B cell (primary cell): ENCODE data around the gene AAR2. TPM values are rescaled to one million over a fixed set of nuclear protein-coding genes. Genes with fewer than 3 reads are reported as not detected.

ENCODE experiments used
- ATAC-seq: fragments of 200-7000 bp; cut with Tn5 transposase; one replicate; pipeline ENCODE4 v1.10.0; 2021; ENCODE audit warnings: low read depth, mild to moderate bottlenecking, moderate number of reproducible peaks, moderate library complexity
- CTCF ChIA-PET: fragments of 350-600 bp; sonication (Branson Sonifier 250); formaldehyde crosslinking; loops from one replicate; lab custom pipeline; 2021; ENCODE audit warnings: antibody characterized with exemption, inconsistent platforms; lab: Charles Lee
- POLR2A ChIA-PET: fragments of 350-600 bp; sonication (Branson Sonifier 250); formaldehyde crosslinking; loops from one replicate; lab custom pipeline; 2021; ENCODE audit warnings: antibody characterized with exemption; lab: Charles Lee
- DNase-seq: peaks from one replicate; pipeline ENCODE4 v3.0.0; 2013
- H2AFZ ChIP-seq: 2 replicates; pipeline ENCODE4 v1.6.1; 2012; ENCODE audit warnings: mild to moderate bottlenecking, low read depth, low read length; ENCODE audit not compliant: insufficient read depth, poor library complexity, severe bottlenecking
- H3K27ac ChIP-seq, 2 donors: 1 replicate in 1 of 2; 2 replicates in 1 of 2; pipeline ENCODE4 v1.5.1; 2012 to 2013; ENCODE audit warnings: low read length in 2 of 2, mild to moderate bottlenecking in 2 of 2, moderate library complexity in 1 of 2
- H3K27me3 ChIP-seq, 4 experiments: fragments of 200-600 bp in 1 of 4; sonication (generic) in 1 of 4; replicated peaks in 1 of 4; 1 replicate in 2 of 4; 2 replicates in 2 of 4; pipeline versions ENCODE4 v1.6.1 to v1.7.0; 2013 to 2016; ENCODE audit warnings: low read length in 3 of 4, mild to moderate bottlenecking in 2 of 4, mixed read lengths in 1 of 4, moderate library complexity in 1 of 4; ENCODE audit not compliant: insufficient read depth in 4 of 4, control insufficient read depth in 3 of 4; ENCODE audit errors: control extremely low read depth in 1 of 4
- H3K36me3 ChIP-seq, 2 experiments: replicated peaks in 1 of 2; 1 replicate in 1 of 2; 2 replicates in 1 of 2; pipeline versions ENCODE4 v1.6.1 to v1.7.1; 2013; ENCODE audit warnings: low read length in 1 of 2; ENCODE audit not compliant: insufficient read depth in 2 of 2, control insufficient read depth in 1 of 2; ENCODE audit errors: control extremely low read depth in 1 of 2, extremely low read depth in 1 of 2
- H3K4me1 ChIP-seq, 2 donors: fragments of 200-600 bp in 1 of 2; sonication (generic) in 1 of 2; 1 replicate in 1 of 2; 2 replicates in 1 of 2; pipeline versions ENCODE4 v1.5.1 to v1.6.1; 2013 to 2017; ENCODE audit warnings: low read length in 2 of 2; ENCODE audit not compliant: control insufficient read depth in 2 of 2, insufficient read depth in 2 of 2
- H3K4me2 ChIP-seq: replicated peaks from 2 replicates; pipeline ENCODE3; 2012; ENCODE audit warnings: mild to moderate bottlenecking, low read depth, low read length; ENCODE audit not compliant: poor library complexity, severe bottlenecking
- H3K4me3 ChIP-seq, 5 experiments: fragments of 200-600 bp in 1 of 5; sonication (generic) in 1 of 5; 1 replicate in 3 of 5; 2 replicates in 2 of 5; pipeline versions ENCODE4 v1.5.1 to v1.7.0; 2011 to 2016; ENCODE audit warnings: low read length in 4 of 5, mild to moderate bottlenecking in 4 of 5, low read depth in 2 of 5, control low read depth in 1 of 5, moderate library complexity in 1 of 5; ENCODE audit not compliant: insufficient read depth in 1 of 5; ENCODE audit errors: control extremely low read depth in 1 of 5, extremely low read depth in 1 of 5
- H3K79me2 ChIP-seq: fragments of 200-600 bp; sonication (generic); one replicate; pipeline ENCODE4 v1.6.0; 2016; ENCODE audit warnings: low read length; ENCODE audit not compliant: control insufficient read depth, insufficient read depth
- H3K9ac ChIP-seq: fragments of 200-600 bp; sonication (generic); 2 replicates; pipeline ENCODE4 v1.6.1; 2017; ENCODE audit warnings: mild to moderate bottlenecking, low read length, moderate library complexity
- H3K9me3 ChIP-seq, 3 donors: one replicate each; pipeline versions ENCODE4 v1.6.1 to v1.7.1; 2013; ENCODE audit warnings: low read length in 2 of 3; ENCODE audit not compliant: control insufficient read depth in 2 of 3, insufficient read depth in 1 of 3; ENCODE audit errors: control extremely low read depth in 1 of 3
- H4K20me1 ChIP-seq: 2 replicates; pipeline ENCODE4 v1.6.0; 2012; ENCODE audit warnings: mild to moderate bottlenecking, low read length; ENCODE audit not compliant: insufficient read depth, control insufficient read depth, poor library complexity, severe bottlenecking
- H3K27ac Mint-ChIP-seq: one replicate; pipeline ENCODE4 v1.8.0; 2021; ENCODE audit warnings: mixed read lengths
- H3K27me3 Mint-ChIP-seq: one replicate; pipeline ENCODE4 v1.8.0; 2021; ENCODE audit warnings: mixed read lengths
- H3K4me1 Mint-ChIP-seq: one replicate; pipeline ENCODE4 v1.8.0; 2021; ENCODE audit warnings: mixed read lengths
- H3K4me3 Mint-ChIP-seq: one replicate; pipeline ENCODE4 v1.8.0; 2021; ENCODE audit warnings: mixed read lengths
- H3K9me3 Mint-ChIP-seq: one replicate; pipeline ENCODE4 v1.8.0; 2022; ENCODE audit warnings: mixed read lengths; ENCODE audit not compliant: insufficient read depth
- EZH2 ChIP-seq: IDR thresholded peaks from 2 replicates; pipeline ENCODE4 v1.6.1; 2012; ENCODE audit warnings: borderline replicate concordance, low read depth, mild to moderate bottlenecking, moderate library complexity, low read length; ENCODE audit not compliant: insufficient read depth, poor library complexity, severe bottlenecking
- WGBS: methylation state at CpG from one replicate; pipeline ENCODE4 v1.1.5; 2013; ENCODE audit warnings: missing lambda C conversion rate; ENCODE audit not compliant: insufficient coverage; 5-methylcytosine and 5-hydroxymethylcytosine counted together
- intact Hi-C: fragments of 100-400 bp; cut with micrococcal nuclease; formaldehyde crosslinking; loops from one replicate; pipeline ENCODE4 v1.10.0; 2022
- polyA plus RNA-seq: library from polyadenylated mRNA; depleted of rRNA; stranded (reverse); fragments of >200 nt; gene quantifications from 2 replicates; pipeline ENCODE4 v1.2.3, GENCODE V29; 2012
- total RNA-seq, 2 donors: library from RNA; stranded (reverse); fragments of 120-200 nt in 1 of 2; gene quantifications; 1 replicate in 1 of 2; 2 replicates in 1 of 2; pipeline versions ENCODE4 v1.2.3 to v1.2.4, GENCODE V29; 2013 to 2022
- TF ChIP-seq, protein P1 (sequence below): fragments of 200-600 bp; IDR thresholded peaks from one replicate; pipeline ENCODE4 v1.8.0; 2022; ENCODE audit warnings: antibody characterized with exemption, mild to moderate bottlenecking

Gene AAR2
- total and polyA plus RNA-seq, 2 donors (not counting 1 experiment from before 2014, with no cell fraction given) = 10.3 to 21.3 TPM

DNA sequence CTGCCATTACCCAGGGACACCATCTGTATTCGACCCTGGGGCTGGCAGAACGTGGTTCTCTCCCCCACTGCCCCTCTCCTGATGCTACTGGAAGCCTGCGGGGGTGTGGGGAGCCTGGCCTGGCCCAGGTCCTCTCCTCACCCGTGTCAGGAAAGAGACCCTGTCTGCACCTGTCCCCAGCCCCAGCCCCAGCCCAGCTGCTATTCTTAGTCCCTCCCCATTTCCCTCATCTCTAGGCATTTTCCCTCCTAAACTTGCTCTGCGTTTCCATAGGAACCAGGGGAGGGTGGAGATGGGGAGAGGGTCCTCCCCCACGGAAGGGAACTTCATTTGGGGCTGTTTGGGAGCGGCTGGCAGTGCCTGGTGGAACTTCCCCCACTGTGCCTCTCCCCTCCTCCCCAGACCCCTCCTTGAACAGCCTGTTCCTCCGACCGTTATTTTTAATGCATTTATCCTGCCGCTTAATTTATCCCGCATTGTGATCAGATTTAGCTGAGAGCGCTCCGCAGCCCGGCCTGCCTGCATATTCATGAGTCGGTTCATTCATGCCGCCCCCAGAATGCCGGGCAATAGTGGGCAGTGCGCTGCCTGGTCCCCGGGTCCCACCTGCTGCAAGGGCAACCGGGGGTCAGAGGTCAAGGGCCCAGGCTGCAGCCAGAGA lies 38.0 kb downstream of the AAR2 start:
- peaks cover 0 to 3% (median 0%) of the 10 kb centered on the region in 3 donors for H3K9me3 ChIP-seq
- intact Hi-C loops = no loop called here
- no peak overlapping the region for H3K27ac Mint-ChIP-seq
- H3K4me2 ChIP-seq = no peak overlapping the region
- no peaks in the 10 kb centered on the region for H3K4me1 Mint-ChIP-seq
- ATAC-seq (no peak), DNase-seq (no peak)
- no peaks in the 10 kb centered on the region for H3K9me3 Mint-ChIP-seq
- ChIA-PET CTCF (interaction anchor here (0.8 to 3.8 kb wide), 8 partner anchors 10 to 645 kb away, joined by 3 to 20 read pairs (median 4); no protein-coding TSS in a partner anchor), POLR2A (no interaction called here)
- no peak overlapping the region for H3K4me3 Mint-ChIP-seq
- H3K27me3 ChIP-seq = peaks cover 0 to 8% (median 0%) of the 10 kb centered on the region in 4 experiments
- no peak overlapping the region for H2AFZ ChIP-seq
- no peaks in the 10 kb centered on the region for H3K36me3 ChIP-seq
- H3K27me3 Mint-ChIP-seq = peaks cover 18% of the 10 kb centered on the region
- H3K9ac ChIP-seq = no peak overlapping the region
- H3K4me1 ChIP-seq = no peaks in the 10 kb centered on the region
- no peak for TF ChIP-seq EZH2
- TF ChIP-seq, protein P1, sequence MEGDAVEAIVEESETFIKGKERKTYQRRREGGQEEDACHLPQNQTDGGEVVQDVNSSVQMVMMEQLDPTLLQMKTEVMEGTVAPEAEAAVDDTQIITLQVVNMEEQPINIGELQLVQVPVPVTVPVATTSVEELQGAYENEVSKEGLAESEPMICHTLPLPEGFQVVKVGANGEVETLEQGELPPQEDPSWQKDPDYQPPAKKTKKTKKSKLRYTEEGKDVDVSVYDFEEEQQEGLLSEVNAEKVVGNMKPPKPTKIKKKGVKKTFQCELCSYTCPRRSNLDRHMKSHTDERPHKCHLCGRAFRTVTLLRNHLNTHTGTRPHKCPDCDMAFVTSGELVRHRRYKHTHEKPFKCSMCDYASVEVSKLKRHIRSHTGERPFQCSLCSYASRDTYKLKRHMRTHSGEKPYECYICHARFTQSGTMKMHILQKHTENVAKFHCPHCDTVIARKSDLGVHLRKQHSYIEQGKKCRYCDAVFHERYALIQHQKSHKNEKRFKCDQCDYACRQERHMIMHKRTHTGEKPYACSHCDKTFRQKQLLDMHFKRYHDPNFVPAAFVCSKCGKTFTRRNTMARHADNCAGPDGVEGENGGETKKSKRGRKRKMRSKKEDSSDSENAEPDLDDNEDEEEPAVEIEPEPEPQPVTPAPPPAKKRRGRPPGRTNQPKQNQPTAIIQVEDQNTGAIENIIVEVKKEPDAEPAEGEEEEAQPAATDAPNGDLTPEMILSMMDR = no peak
- WGBS = 79% methylated on average over 16 of the region's 20 CpGs
- no peak overlapping the region for H3K27ac ChIP-seq
- H3K79me2 ChIP-seq = no peaks in the 10 kb centered on the region
- H3K4me3 ChIP-seq = no peak overlapping the region
- H4K20me1 ChIP-seq = no peaks in the 10 kb centered on the region

DNA sequence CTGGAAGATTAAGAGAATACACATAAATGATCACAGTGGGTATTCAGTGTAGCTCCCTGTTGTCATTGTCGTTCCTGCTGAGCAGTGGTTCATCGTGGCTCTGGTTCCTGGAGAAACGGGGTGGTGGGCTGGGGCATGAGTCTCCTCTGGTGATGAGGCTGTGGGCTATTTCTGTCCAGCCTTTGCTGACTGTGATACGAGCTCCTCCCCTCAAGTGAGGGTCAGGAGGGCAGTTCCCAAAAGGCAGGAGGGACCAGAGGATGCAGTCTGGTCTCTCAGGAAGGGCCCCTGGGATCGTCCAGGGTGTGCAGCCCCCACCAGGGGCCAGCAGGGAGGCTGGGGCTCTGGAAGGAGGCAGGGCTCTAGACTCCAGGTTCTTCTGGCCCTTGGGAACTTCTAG lies 38.7 kb downstream of the AAR2 start:
- ChIA-PET CTCF (no interaction called here), POLR2A (no interaction called here)
- peaks cover 0 to 3% (median 0%) of the 10 kb centered on the region in 3 donors for H3K9me3 ChIP-seq
- peaks cover 0 to 11% (median 0%) of the 10 kb centered on the region in 4 experiments for H3K27me3 ChIP-seq
- no peak overlapping the region for H2AFZ ChIP-seq
- H3K4me3 ChIP-seq = no peak overlapping the region
- H3K79me2 ChIP-seq = no peaks in the 10 kb centered on the region
- H3K4me1 Mint-ChIP-seq = no peaks in the 10 kb centered on the region
- H3K9me3 Mint-ChIP-seq = no peaks in the 10 kb centered on the region
- 87% methylated on average over 5 of the region's 5 CpGs for WGBS
- H3K27ac ChIP-seq = no peak overlapping the region
- no peak overlapping the region for H3K27ac Mint-ChIP-seq
- ATAC-seq (no peak), DNase-seq (no peak)
- H3K36me3 ChIP-seq = no peaks in the 10 kb centered on the region
- H3K4me2 ChIP-seq = no peak overlapping the region
- no peak overlapping the region for H3K4me3 Mint-ChIP-seq
- TF ChIP-seq EZH2 = no peak
- TF ChIP-seq, protein P1 = no peak
- intact Hi-C loops = no loop called here
- H3K27me3 Mint-ChIP-seq = peaks cover 18% of the 10 kb centered on the region
- H3K4me1 ChIP-seq = no peaks in the 10 kb centered on the region
- H4K20me1 ChIP-seq = no peaks in the 10 kb centered on the region
- H3K9ac ChIP-seq = no peak overlapping the region
